Stromal cell of bone marrow (primary cell): ENCODE measurements around the gene MUCL3.
A peak's percentile ranks its signal among the peaks of the same experiment; 100 is the strongest.
"Not testable (repeated sequence)": the region's sequence is repeated elsewhere in the genome, so short reads cannot be mapped to it uniquely, and the experiment has no call there.

Experiments
- DNase-seq: peaks from one replicate; pipeline ENCODE4 v3.0.0-alpha.2; 2012; ENCODE audit warnings: low read depth

The MUCL3 gene

GRCh38 chr6:30939473-30939872, 1.3 kb upstream of the MUCL3 start:
- no peak for DNase-seq

DNA sequence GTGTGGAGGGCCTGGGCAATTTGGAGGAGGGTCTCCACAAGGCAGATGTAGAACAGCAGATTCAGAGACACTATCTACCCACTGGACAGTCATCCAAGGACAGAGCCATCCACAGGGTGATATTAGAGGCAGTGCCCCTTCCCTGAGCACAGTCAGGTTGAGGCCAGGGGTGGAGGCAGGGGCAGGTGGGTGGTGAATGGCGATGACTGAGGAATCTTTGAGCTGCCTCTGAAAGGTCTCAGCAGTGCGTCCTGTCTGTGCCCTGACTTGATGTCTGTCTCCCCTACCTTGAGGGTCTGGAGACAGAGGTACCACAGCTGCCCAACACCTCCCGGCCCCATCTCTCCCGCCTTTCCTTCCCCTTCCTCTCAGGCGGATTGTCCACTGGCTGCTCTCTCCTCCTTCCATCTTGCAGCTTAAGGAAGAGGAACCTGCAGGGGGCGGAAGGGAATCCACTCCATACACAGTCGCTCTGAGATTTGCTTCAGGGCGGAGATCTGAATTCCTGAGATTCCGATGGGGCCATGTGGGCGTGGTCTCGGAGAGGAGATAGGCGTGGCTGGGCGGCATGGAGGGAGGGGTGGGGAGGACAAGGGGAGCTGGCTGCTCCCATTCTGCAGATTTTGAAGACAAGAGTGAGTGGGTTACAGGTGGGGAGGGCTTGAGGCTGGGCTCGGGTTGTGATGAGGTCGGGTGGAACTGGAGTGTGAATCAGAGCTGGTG, 1.7 kb downstream of the MUCL3 start:
- DNase-seq, result peak; percentile 57

- no peak for DNase-seq
Observed at GRCh38 chr6:30944051-30944450, 3.3 kb downstream of the MUCL3 start.

DNA sequence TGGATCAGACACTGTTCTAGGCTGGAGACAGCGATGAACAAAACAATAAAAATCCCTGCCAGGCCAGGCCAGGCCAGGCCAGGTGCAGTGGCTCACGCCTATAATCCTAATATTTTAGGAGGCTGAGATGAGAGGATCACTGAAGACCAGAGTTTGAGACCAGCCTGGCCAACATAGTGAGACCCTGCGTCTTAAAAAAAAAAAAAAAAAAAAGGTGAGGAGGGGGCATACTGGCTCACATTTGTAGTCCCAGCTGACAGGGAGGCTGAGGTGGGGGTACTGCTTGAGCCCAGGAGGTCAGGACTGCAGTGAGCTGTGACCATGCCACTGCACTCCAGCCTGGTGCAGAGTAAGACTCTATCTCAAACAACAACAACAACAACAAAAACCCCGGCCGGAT, 4.5 kb downstream of the MUCL3 start:
- DNase-seq, result no peak

GRCh38 chr6:30947231-30947630, 6.5 kb downstream of the MUCL3 start:
- DNase-seq, result no peak

DNA sequence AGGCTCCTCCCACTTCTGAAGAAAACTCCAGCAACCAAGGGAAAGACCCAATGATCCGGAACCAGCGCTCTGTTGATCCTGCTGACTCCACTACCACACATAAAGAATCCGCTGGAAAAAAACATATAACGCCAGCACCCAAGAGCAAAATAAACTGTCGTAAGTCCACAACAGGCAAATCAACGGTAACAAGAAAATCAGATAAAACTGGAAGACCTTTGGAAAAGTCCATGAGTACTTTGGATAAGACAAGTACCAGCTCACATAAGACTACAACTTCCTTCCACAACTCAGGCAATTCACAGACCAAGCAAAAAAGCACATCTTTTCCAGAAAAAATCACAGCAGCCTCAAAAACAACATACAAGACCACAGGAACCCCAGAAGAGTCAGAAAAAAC, 8.0 kb downstream of the MUCL3 start:
- DNase-seq, result no peak

GRCh38 chr6:30951907-30952469, 11.2 kb downstream of the MUCL3 start:
- DNase-seq, result no peak

DNA sequence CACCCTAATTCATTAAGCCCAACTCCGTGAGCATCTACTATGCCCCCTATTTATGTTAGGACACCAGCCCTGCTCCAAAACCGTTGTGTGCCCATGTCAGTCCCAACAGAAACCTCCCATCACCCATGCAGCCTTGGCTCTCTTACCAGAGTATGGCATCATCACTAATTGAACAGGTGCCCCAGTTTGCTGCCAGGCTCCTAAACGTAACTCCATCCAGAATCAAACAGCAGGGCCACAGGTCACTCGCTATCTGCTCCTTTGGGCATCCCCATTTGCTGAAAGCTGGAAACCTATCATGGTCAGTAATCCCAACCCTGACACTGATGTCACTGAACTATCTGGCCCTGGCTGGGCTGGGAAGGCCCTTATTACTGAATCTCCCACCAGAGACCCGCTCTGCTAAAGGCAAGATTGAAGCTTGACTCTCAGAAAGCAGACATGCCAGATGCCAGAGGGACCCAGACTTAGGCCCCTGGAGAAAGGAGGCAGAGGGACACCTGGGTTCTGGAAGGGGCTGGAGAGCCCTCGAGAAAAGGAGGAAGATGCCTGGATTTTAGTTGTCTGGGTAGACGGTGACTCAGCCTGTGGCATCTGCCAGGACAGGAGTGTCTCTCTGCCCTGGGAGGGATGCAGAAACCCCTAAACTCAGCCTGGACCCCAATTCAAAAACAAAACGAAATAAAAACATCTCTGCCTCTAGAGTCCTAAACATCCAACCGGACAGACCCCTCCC, 14.0 kb downstream of the MUCL3 start:
- DNase-seq, result no peak

GRCh38 chr6:30955367-30956042, 14.7 kb downstream of the MUCL3 start:
- DNase-seq, result no peak

- DNase-seq, result no peak
Observed at GRCh38 chr6:30957716-30958115, 16.9 kb downstream of the MUCL3 start.

DNA sequence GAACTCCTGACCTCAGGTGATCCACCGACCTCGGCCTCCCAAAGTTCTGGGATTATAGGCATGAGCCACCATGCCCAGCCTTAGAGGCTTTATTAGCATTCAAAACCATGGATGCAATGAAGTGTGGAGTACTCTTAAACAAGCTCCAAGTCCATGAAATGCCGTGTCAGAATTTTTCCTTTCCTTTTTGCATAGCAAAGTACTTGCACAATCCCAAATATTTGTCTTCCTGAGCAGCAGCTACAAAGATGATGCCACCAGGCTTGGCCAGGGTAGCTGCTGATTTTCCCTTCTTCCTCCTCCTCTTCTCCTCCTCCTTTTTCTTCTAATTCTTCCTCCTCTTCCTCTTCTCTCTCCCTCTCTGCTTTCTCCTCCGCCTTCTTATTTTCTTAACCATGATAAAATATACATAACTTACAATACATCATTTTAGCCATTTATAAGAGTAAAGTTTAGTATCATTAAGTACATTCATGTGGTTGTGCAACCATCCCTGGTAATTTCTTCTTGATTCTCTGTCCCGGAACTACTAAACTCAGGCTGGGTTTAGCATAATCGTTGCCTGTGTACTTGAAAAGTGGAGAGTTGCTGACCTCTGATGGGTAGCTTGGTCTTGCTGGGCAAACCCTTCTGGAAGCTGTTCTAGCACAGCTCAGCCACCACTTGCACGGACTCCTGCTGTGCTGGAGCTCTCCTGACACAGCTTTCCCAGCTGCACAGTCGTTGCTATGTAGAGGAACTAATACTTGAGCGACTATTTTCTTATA, 20.3 kb downstream of the MUCL3 start:
- DNase-seq, result peak; percentile 25

- no peak for DNase-seq
Observed at GRCh38 chr6:30962716-30963115, 21.9 kb downstream of the MUCL3 start.

DNA sequence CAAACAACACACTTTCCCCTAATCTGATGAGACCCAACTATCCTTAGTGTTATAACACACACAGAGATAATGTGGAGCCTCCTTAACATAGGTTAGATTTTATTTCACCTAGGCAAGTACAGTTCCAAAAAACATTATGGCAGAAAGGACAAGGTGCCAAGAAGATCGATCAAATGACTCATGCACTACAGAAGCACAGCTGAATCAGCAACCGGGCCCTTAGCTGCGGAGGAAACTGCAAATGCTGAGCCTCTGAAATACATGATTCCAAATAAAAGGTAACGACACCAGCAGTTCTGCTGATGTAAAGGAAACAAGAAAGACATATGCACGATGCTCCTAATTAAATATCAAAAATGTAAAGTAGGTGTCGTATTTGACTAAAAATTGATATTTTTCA, 22.9 kb downstream of the MUCL3 start:
- DNase-seq, result peak; percentile 26

GRCh38 chr6:30964075-30964474, 23.3 kb downstream of the MUCL3 start:
- no peak for DNase-seq

DNA sequence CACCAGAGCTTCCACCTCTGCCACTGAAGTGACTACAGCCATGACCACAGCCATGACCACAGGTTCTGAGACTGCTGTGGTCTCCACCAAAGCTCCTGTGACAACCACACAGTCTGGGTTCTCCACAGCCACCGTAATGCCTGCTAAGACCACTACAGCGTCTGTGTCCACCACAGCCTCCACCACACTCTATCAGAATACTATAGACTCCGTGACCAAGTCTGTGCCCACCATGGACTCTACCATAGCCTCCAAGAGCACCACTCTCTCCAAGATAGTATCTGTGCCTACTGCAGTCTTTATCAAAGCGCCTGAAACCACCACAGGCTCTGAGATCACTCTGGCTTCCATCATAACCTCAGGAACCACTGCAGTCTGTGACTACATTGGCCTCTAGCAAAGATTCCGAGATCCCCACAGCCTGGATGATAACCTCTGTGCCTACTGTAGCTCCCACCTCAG, 24.4 kb downstream of the MUCL3 start:
- no peak for DNase-seq

GRCh38 chr6:30966154-30966553, 25.4 kb downstream of the MUCL3 start:
- no peak for DNase-seq

DNA sequence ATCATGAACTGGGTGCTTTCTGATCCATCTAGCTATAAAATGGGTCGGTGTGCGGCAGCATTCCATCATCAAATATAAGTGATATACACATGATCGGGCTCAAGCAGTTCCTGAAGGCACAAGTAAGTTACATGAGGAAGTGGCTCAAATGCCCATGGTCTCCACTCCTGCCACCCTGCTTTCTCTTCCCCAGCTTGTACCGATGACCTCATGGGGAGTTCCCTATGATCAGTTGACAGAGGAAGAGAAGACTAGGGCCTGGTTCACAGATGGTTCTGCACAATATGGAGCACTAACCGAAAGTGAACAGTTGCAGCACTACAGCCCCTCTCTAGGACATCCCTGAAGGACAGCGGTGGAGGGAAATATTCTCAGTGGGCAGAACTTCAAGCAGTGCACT, 28.4 kb downstream of the MUCL3 start:
- DNase-seq, result not testable (repeated sequence)

DNA sequence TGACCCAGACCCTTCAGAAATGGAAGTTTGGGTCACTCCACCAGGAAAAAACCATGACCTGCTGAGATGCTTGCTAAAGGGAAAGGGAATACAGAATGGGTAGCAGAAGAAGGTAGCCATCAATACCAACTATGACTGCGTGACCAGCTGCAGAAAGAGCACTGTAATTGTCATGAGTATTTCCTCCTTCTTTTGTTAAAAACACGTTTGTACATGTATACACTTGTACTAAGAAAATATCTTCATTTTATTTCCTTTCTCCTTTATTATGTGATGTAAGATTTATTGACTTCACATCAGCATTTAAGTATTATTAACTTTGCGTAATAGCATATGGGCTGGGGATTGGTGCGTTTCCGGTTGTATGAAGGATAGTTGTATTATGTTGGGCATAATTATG, 30.2 kb downstream of the MUCL3 start:
- no peak for DNase-seq

DNA sequence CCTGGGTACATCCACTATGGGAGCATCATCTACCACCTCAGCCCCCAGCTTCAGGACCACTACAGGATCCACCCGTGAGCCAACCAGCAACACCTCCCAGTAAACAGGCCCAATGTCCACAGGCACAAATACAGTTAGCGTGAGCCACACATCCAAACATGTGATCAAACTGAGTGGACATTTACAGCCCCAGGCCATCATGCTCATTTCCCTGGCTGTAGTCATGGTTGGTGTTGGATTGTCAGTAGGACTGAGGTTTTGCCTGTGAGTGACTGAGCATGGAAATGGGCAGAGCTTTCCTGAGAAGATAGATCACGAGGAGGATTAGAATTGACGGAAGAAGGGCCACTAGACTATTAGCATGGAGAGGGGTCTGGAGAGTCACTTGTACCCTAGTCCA, 32.0 kb downstream of the MUCL3 start:
- no peak for DNase-seq

GRCh38 chr6:30974490-30975252, 33.9 kb downstream of the MUCL3 start:
- DNase-seq, result no peak

DNA sequence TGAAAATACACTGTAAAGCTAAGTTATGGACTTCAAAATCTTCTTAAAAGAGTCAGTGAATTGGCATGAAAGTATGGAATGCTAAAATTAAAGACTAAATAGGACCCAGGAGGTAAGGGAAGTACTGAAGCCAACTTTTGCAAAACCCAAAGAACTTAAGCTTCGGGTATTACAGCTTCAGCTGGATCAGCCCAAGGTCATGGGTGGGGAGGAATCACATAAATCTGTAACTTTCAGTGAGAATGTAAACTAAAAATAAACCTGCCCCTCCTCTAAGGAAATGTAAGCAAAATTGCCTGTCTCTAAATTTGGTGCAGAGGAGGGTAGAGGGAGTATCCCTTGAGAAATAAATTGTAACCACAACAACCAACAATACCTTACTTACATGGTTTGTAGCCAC, 38.4 kb downstream of the MUCL3 start:
- DNase-seq, result no peak
